GM12891 (cell line): ENCODE measurements around the gene IKZF2.

Source experiments
- POLR2A ChIP-seq: IDR thresholded peaks from 2 replicates; pipeline ENCODE4 v1.6.1; 2011; ENCODE audit warnings: low read depth, low read length, control low read depth
- POLR2AphosphoS5 ChIP-seq: IDR thresholded peaks from 2 replicates; pipeline ENCODE4 v1.6.1; 2011; ENCODE audit warnings: low read depth, low read length, control low read depth
- SPI1 ChIP-seq: IDR thresholded peaks from 2 replicates; pipeline ENCODE4 v1.6.1; 2011; ENCODE audit warnings: low read depth, low read length, control low read depth
- TAF1 ChIP-seq: IDR thresholded peaks from 2 replicates; pipeline ENCODE4 v1.6.1; 2011; ENCODE audit warnings: low read depth, low read length, control low read depth

GRCh38 chr2:213188533-213188867 is 37.1 kb upstream of the IKZF2 start:
- TF ChIP-seq POLR2AphosphoS5 (no peak), POLR2A (no peak), TAF1 (no peak), SPI1 (no peak)
